ENCODE results near the gene ZDHHC14. TPM values are rescaled to one million over a fixed set of nuclear protein-coding genes. Genes with fewer than 3 reads are reported as not detected.

ZDHHC14 gene
- total RNA-seq, 2 donors from 2014 or later: 10.2 to 10.6 TPM

GRCh38 chr6:157607317-157608109, 226.5 kb downstream of the ZDHHC14 start:
- H3K27ac ChIP-seq: no peak overlapping the region
- 61 to 65% methylated on average over 12 of the region's 12 CpGs for WGBS, 2 donors
- H3K9me3 ChIP-seq: no peaks in the 10 kb centered on the region
- H3K4me1 ChIP-seq: no peaks in the 10 kb centered on the region
- TF ChIP-seq POLR2A (IDR thresholded peaks at IDR 0.05): no peak
- no peak for TF ChIP-seq CTCF (IDR thresholded peaks at IDR 0.05)
- H3K27me3 ChIP-seq: no peaks in the 10 kb centered on the region
- ATAC-seq: no peak
- H3K4me3 ChIP-seq: no peak overlapping the region
- no peaks in the 10 kb centered on the region for H3K36me3 ChIP-seq (replicated peaks in 1 of 2; ENCODE audit: insufficient read depth in 1 of 2, low read depth in 2 of 2)
- DNase-seq: no peak
- intact Hi-C loops (cut with DNase I): no loop called here

GRCh38 chr6:157608221-157609075, 227.5 kb downstream of the ZDHHC14 start:
- Histone ChIP-seq H3K4me3 (no peak overlapping the region), H3K4me1 (no peaks in the 10 kb centered on the region), H3K27me3 (no peaks in the 10 kb centered on the region), H3K27ac (no peak overlapping the region), H3K9me3 (no peaks in the 10 kb centered on the region), H3K36me3 (replicated peaks in 1 of 2; ENCODE audit: insufficient read depth in 1 of 2, low read depth in 2 of 2) (no peaks in the 10 kb centered on the region)
- ATAC-seq (no peak), DNase-seq (no peak)
- intact Hi-C loops (cut with DNase I): no loop called here
- TF ChIP-seq POLR2A (IDR thresholded peaks at IDR 0.05) (no peak), CTCF (IDR thresholded peaks at IDR 0.05) (no peak)
- 82% methylated on average over 16 of the region's 16 CpGs for WGBS, 2 donors

GRCh38 chr6:157609117-157609516, 228.1 kb downstream of the ZDHHC14 start:
- Histone ChIP-seq H3K36me3 (replicated peaks in 1 of 2; ENCODE audit: insufficient read depth in 1 of 2, low read depth in 2 of 2) (no peaks in the 10 kb centered on the region), H3K4me3 (no peak overlapping the region), H3K27ac (no peak overlapping the region), H3K27me3 (no peaks in the 10 kb centered on the region), H3K4me1 (no peaks in the 10 kb centered on the region), H3K9me3 (no peaks in the 10 kb centered on the region)
- WGBS, 2 donors: 96 to 98% methylated on average over 6 of the region's 6 CpGs
- ATAC-seq (no peak), DNase-seq (no peak)
- intact Hi-C loops (cut with DNase I): no loop called here
- no peak for TF ChIP-seq POLR2A (IDR thresholded peaks at IDR 0.05)
- no peak for TF ChIP-seq CTCF (IDR thresholded peaks at IDR 0.05)

- no peak for TF ChIP-seq POLR2A (IDR thresholded peaks at IDR 0.05)
- TF ChIP-seq CTCF (IDR thresholded peaks at IDR 0.05): no peak
- intact Hi-C loops (cut with DNase I): no loop called here
- Histone ChIP-seq H3K9me3 (no peaks in the 10 kb centered on the region), H3K27me3 (no peaks in the 10 kb centered on the region), H3K36me3 (replicated peaks in 1 of 2; ENCODE audit: insufficient read depth in 1 of 2, low read depth in 2 of 2) (no peaks in the 10 kb centered on the region), H3K4me1 (no peaks in the 10 kb centered on the region), H3K27ac (no peak overlapping the region), H3K4me3 (no peak overlapping the region)
- no peak for ATAC-seq
- WGBS, 2 donors: 82 to 90% methylated on average over 3 of the region's 3 CpGs
- no peak for DNase-seq
Measured at GRCh38 chr6:157609556-157609955, 228.6 kb downstream of the ZDHHC14 start.

Measured in body of pancreas (tissue), 4 donors.